ENCODE data around the gene SHB. TPM values are rescaled to one million over a fixed set of nuclear protein-coding genes. Genes with fewer than 3 reads are reported as not detected.

SHB gene
- total and polyA plus RNA-seq, 2 of the 8 experiments (the other 6 are each of a cell fraction or from before 2014, with no cell fraction given) = 4.1 to 12.6 TPM

- no peak for TF ChIP-seq RXRA (IDR thresholded peaks at IDR 0.05; ENCODE audit: insufficient read depth, low read depth, low read length)
- no peak for TF ChIP-seq PHF8 (conservative IDR thresholded peaks at IDR 0.05; ENCODE audit: low read depth, low read length)
- TF ChIP-seq SP4 (IDR thresholded peaks at IDR 0.05; ENCODE audit: low read length) = no peak
- no peak for TF ChIP-seq KDM4A (IDR thresholded peaks at IDR 0.05; ENCODE audit: low read depth, low read length, severe bottlenecking)
- TF ChIP-seq KDM1A (IDR thresholded peaks at IDR 0.05; ENCODE audit: borderline replicate concordance, low read length) = no peak
- no peak for TF ChIP-seq SIX5 (IDR thresholded peaks at IDR 0.05; ENCODE audit: low read depth, low read length)
These were observed 121.0 kb downstream of the SHB start (continued) for GRCh38 chr9:37947977-37948376.
